Activated CD4-positive, alpha-beta T cell treated with anti-CD3 and anti-CD28 coated beads, Interleukin-2, amount 10 ng/mL, durations not matched to agents 7 days and 5 days (primary cell): Measurements from ENCODE around the gene TANC1. TPM values are rescaled to one million over a fixed set of nuclear protein-coding genes. Genes with fewer than 3 reads are reported as not detected.

Experiments used
- CTCF ChIA-PET: fragments of 350-600 bp; sonication (Branson Sonifier 250); formaldehyde crosslinking; loops from one replicate; lab custom pipeline; 2021; ENCODE audit warnings: antibody characterized with exemption; lab: Charles Lee
- POLR2A ChIA-PET: fragments of 350-600 bp; sonication (Branson Sonifier 250); formaldehyde crosslinking; loops from one replicate; lab custom pipeline; 2021; ENCODE audit warnings: antibody characterized with exemption; lab: Charles Lee
- DNase-seq: peaks from one replicate; pipeline ENCODE4 v3.0.0-alpha.2; 2020
- H3K27ac Mint-ChIP-seq: one replicate; pipeline ENCODE4 v1.8.0; 2021; ENCODE audit warnings: mild to moderate bottlenecking, moderate library complexity, mixed read lengths
- H3K27me3 Mint-ChIP-seq: one replicate; pipeline ENCODE4 v1.8.0; 2021; ENCODE audit warnings: mixed read lengths
- H3K36me3 Mint-ChIP-seq: one replicate; pipeline ENCODE4 v1.8.0; 2021; ENCODE audit warnings: low read depth, mixed read lengths
- H3K4me1 Mint-ChIP-seq: one replicate; pipeline ENCODE4 v1.8.0; 2021; ENCODE audit warnings: mixed read lengths
- H3K4me3 Mint-ChIP-seq: one replicate; pipeline ENCODE4 v1.8.0; 2021; ENCODE audit warnings: mild to moderate bottlenecking, moderate library complexity, mixed read lengths
- H3K9me3 Mint-ChIP-seq: one replicate; pipeline ENCODE4 v1.8.0; 2021; ENCODE audit warnings: mixed read lengths
- total RNA-seq, 2 experiments: library from RNA; stranded (reverse); gene quantifications; one replicate each; pipeline ENCODE4 v1.2.3, GENCODE V29; 2021

Gene TANC1
- total RNA-seq, 2 experiments from 2014 or later = 0.32 to 0.52 TPM

GRCh38 chr2:159046966-159047365 is 78.5 kb downstream of the TANC1 start:
- Mint-ChIP-seq H3K4me1 (no peaks in the 10 kb centered on the region), H3K36me3 (no peaks in the 10 kb centered on the region), H3K9me3 (peaks cover under 1% of the 10 kb centered on the region), H3K27me3 (no peaks in the 10 kb centered on the region), H3K27ac (no peak overlapping the region), H3K4me3 (no peak overlapping the region)
- DNase-seq = no peak
- ChIA-PET POLR2A (no interaction called here), CTCF (no interaction called here)

- no peak for DNase-seq
- Mint-ChIP-seq H3K36me3 (no peaks in the 10 kb centered on the region), H3K9me3 (no peaks in the 10 kb centered on the region), H3K27me3 (peaks cover 2% of the 10 kb centered on the region), H3K4me1 (no peaks in the 10 kb centered on the region), H3K27ac (no peak overlapping the region), H3K4me3 (no peak overlapping the region)
- POLR2A ChIA-PET = no interaction called here
- CTCF ChIA-PET = no interaction called here
Measured at GRCh38 chr2:159050426-159050825, 82.0 kb downstream of the TANC1 start.

GRCh38 chr2:159051133-159051532 is 82.7 kb downstream of the TANC1 start:
- POLR2A ChIA-PET = no interaction called here
- no peak overlapping the region for H3K27ac Mint-ChIP-seq

GRCh38 chr2:159051661-159052060 is 83.2 kb downstream of the TANC1 start:
- H3K36me3 Mint-ChIP-seq = no peaks in the 10 kb centered on the region
- no peaks in the 10 kb centered on the region for H3K9me3 Mint-ChIP-seq
- POLR2A ChIA-PET = no interaction called here
- no peak overlapping the region for H3K27ac Mint-ChIP-seq
- no peak for DNase-seq
- H3K4me3 Mint-ChIP-seq = no peak overlapping the region
- H3K4me1 Mint-ChIP-seq = no peaks in the 10 kb centered on the region
- CTCF ChIA-PET = no interaction called here
- H3K27me3 Mint-ChIP-seq = peaks cover 2% of the 10 kb centered on the region

More at GRCh38 chr2:159051133-159051532, 82.7 kb downstream of the TANC1 start:
- H3K4me3 Mint-ChIP-seq = no peak overlapping the region
- peaks cover 2% of the 10 kb centered on the region for H3K27me3 Mint-ChIP-seq
- CTCF ChIA-PET = no interaction called here
- no peak for DNase-seq
- H3K36me3 Mint-ChIP-seq = no peaks in the 10 kb centered on the region
- H3K9me3 Mint-ChIP-seq = no peaks in the 10 kb centered on the region
- no peaks in the 10 kb centered on the region for H3K4me1 Mint-ChIP-seq

- Mint-ChIP-seq H3K27ac (no peak overlapping the region), H3K27me3 (peaks cover 2% of the 10 kb centered on the region), H3K9me3 (no peaks in the 10 kb centered on the region), H3K4me3 (no peak overlapping the region), H3K36me3 (no peaks in the 10 kb centered on the region), H3K4me1 (no peaks in the 10 kb centered on the region)
- CTCF ChIA-PET = no interaction called here
- POLR2A ChIA-PET = no interaction called here
- DNase-seq = no peak
Measured at GRCh38 chr2:159052157-159052601, 83.7 kb downstream of the TANC1 start.

- DNase-seq = no peak
- Mint-ChIP-seq H3K4me1 (no peaks in the 10 kb centered on the region), H3K4me3 (no peak overlapping the region), H3K36me3 (no peaks in the 10 kb centered on the region), H3K9me3 (no peaks in the 10 kb centered on the region), H3K27me3 (peaks cover 2% of the 10 kb centered on the region), H3K27ac (no peak overlapping the region)
- ChIA-PET POLR2A (no interaction called here), CTCF (interaction anchor here (0.5 to 1.8 kb wide), 2 partner anchors 77 to 1979 kb away, joined by 5 read pairs; no protein-coding TSS in a partner anchor)
Measured at GRCh38 chr2:159053161-159054031, 85.0 kb downstream of the TANC1 start.

- H3K9me3 Mint-ChIP-seq = no peaks in the 10 kb centered on the region
- H3K4me3 Mint-ChIP-seq = no peak overlapping the region
- no peak overlapping the region for H3K27ac Mint-ChIP-seq
- no peaks in the 10 kb centered on the region for H3K4me1 Mint-ChIP-seq
- DNase-seq = no peak
- H3K36me3 Mint-ChIP-seq = no peaks in the 10 kb centered on the region
- ChIA-PET POLR2A (no interaction called here), CTCF (interaction anchor here (1.8 kb wide), 1 partner anchor 76 kb away, joined by 5 read pairs; no protein-coding TSS in a partner anchor)
- peaks cover 2% of the 10 kb centered on the region for H3K27me3 Mint-ChIP-seq
Measured at GRCh38 chr2:159054032-159054334, 85.5 kb downstream of the TANC1 start.

- Mint-ChIP-seq H3K4me1 (no peaks in the 10 kb centered on the region), H3K36me3 (no peaks in the 10 kb centered on the region), H3K27ac (no peak overlapping the region), H3K4me3 (no peak overlapping the region), H3K9me3 (no peaks in the 10 kb centered on the region), H3K27me3 (peaks cover 2% of the 10 kb centered on the region)
- POLR2A ChIA-PET = no interaction called here
- CTCF ChIA-PET = no interaction called here
- no peak for DNase-seq
Measured at GRCh38 chr2:159054985-159055384, 86.5 kb downstream of the TANC1 start.

GRCh38 chr2:159060518-159060917 is 92.1 kb downstream of the TANC1 start:
- CTCF ChIA-PET = no interaction called here
- POLR2A ChIA-PET = no interaction called here

GRCh38 chr2:159063677-159064076 is 95.2 kb downstream of the TANC1 start:
- Mint-ChIP-seq H3K4me1 (no peaks in the 10 kb centered on the region), H3K36me3 (no peaks in the 10 kb centered on the region), H3K9me3 (no peaks in the 10 kb centered on the region), H3K27me3 (no peaks in the 10 kb centered on the region), H3K4me3 (no peak overlapping the region), H3K27ac (no peak overlapping the region)
- CTCF ChIA-PET = no interaction called here
- no peak for DNase-seq
- POLR2A ChIA-PET = no interaction called here

More at GRCh38 chr2:159060518-159060917, 92.1 kb downstream of the TANC1 start:
- Mint-ChIP-seq H3K4me1 (no peaks in the 10 kb centered on the region), H3K27me3 (no peaks in the 10 kb centered on the region), H3K4me3 (no peak overlapping the region), H3K36me3 (no peaks in the 10 kb centered on the region), H3K9me3 (no peaks in the 10 kb centered on the region), H3K27ac (no peak overlapping the region)
- no peak for DNase-seq

- POLR2A ChIA-PET = no interaction called here
- Mint-ChIP-seq H3K9me3 (no peaks in the 10 kb centered on the region), H3K27ac (no peak overlapping the region), H3K4me1 (no peaks in the 10 kb centered on the region), H3K27me3 (no peaks in the 10 kb centered on the region), H3K36me3 (no peaks in the 10 kb centered on the region), H3K4me3 (no peak overlapping the region)
- CTCF ChIA-PET = no interaction called here
- DNase-seq = no peak
Measured at GRCh38 chr2:159064446-159065301, 96.2 kb downstream of the TANC1 start.

- Mint-ChIP-seq H3K4me3 (no peak overlapping the region), H3K27me3 (no peaks in the 10 kb centered on the region), H3K36me3 (no peaks in the 10 kb centered on the region), H3K27ac (no peak overlapping the region), H3K4me1 (no peaks in the 10 kb centered on the region), H3K9me3 (no peaks in the 10 kb centered on the region)
- POLR2A ChIA-PET = no interaction called here
- CTCF ChIA-PET = interaction anchor here (1.2 kb wide), 1 partner anchor 9 kb away, joined by 3 read pairs; no protein-coding TSS in a partner anchor
- no peak for DNase-seq
Measured at GRCh38 chr2:159065313-159065712, 96.9 kb downstream of the TANC1 start.

GRCh38 chr2:159065891-159066290 is 97.5 kb downstream of the TANC1 start:
- no peaks in the 10 kb centered on the region for H3K9me3 Mint-ChIP-seq
- no peak overlapping the region for H3K27ac Mint-ChIP-seq
- ChIA-PET CTCF (interaction anchor here (1.2 kb wide), 1 partner anchor 10 kb away, joined by 3 read pairs; no protein-coding TSS in a partner anchor), POLR2A (no interaction called here)
- H3K27me3 Mint-ChIP-seq = no peaks in the 10 kb centered on the region
- H3K4me1 Mint-ChIP-seq = no peaks in the 10 kb centered on the region
- no peak for DNase-seq
- H3K4me3 Mint-ChIP-seq = no peak overlapping the region
- H3K36me3 Mint-ChIP-seq = no peaks in the 10 kb centered on the region
